SK-N-SH treated with all-trans-retinoic acid at 6 μM for 48 hours (cell line): ENCODE measurements around the gene GPRASP3.

Experiments used
- ARNTL ChIP-seq: fragments of 450-650 bp; formaldehyde crosslinking; IDR thresholded peaks from 2 replicates; pipeline ENCODE4 v1.5.0; 2020; ENCODE audit warnings: low read depth, mild to moderate bottlenecking, moderate library complexity, borderline replicate concordance
- BACH2 ChIP-seq: fragments of 250-450 bp; sonication (Bioruptor Pico); IDR thresholded peaks from 2 replicates; pipeline ENCODE4 v1.9.0; 2021; ENCODE audit warnings: mild to moderate bottlenecking, borderline replicate concordance
- ESRRG ChIP-seq: fragments of 250-450 bp; sonication (Bioruptor Pico); IDR thresholded peaks from 2 replicates; pipeline ENCODE4 v1.6.1; 2021; ENCODE audit warnings: mild to moderate bottlenecking
- PATZ1 ChIP-seq: fragments of 250-450 bp; sonication (Bioruptor Pico); IDR thresholded peaks from 2 replicates; pipeline ENCODE4 v1.8.0; 2020; ENCODE audit warnings: mild to moderate bottlenecking, moderate library complexity, borderline replicate concordance
- PPARA ChIP-seq: fragments of 250-450 bp; sonication (Bioruptor Pico); IDR thresholded peaks from 2 replicates; pipeline ENCODE4 v1.5.0; 2020; ENCODE audit warnings: mild to moderate bottlenecking, borderline replicate concordance
- RARB ChIP-seq: fragments of 250-450 bp; sonication (Bioruptor Pico); IDR thresholded peaks from 2 replicates; pipeline ENCODE4 v1.8.0; 2021; ENCODE audit warnings: mild to moderate bottlenecking, moderate library complexity
- SNAI2 ChIP-seq: fragments of 250-450 bp; sonication (Bioruptor Pico); IDR thresholded peaks from 2 replicates; pipeline ENCODE4 v1.5.0; 2020; ENCODE audit warnings: mild to moderate bottlenecking, moderate library complexity
- TCF4 ChIP-seq: fragments of 250-450 bp; sonication (Bioruptor Pico); IDR thresholded peaks from 2 replicates; pipeline ENCODE4 v1.8.0; 2021; ENCODE audit warnings: mild to moderate bottlenecking, moderate library complexity, borderline replicate concordance
- TOX ChIP-seq: fragments of 250-450 bp; sonication (Bioruptor Pico); IDR thresholded peaks from 2 replicates; pipeline ENCODE4 v1.8.0; 2021; ENCODE audit warnings: mild to moderate bottlenecking, moderate library complexity, borderline replicate concordance
- ZFP30 ChIP-seq: fragments of 450-650 bp; formaldehyde crosslinking; IDR thresholded peaks from 2 replicates; pipeline ENCODE4 v1.5.0; 2022; ENCODE audit warnings: mild to moderate bottlenecking, moderate library complexity
- ZNF565 ChIP-seq: fragments of 450-650 bp; formaldehyde crosslinking; conservative IDR thresholded peaks from 2 replicates; pipeline ENCODE4 v1.5.0; 2020; ENCODE audit warnings: low read depth, mild to moderate bottlenecking, moderate library complexity
- ZNF8 ChIP-seq: fragments of 450-650 bp; formaldehyde crosslinking; IDR thresholded peaks from 2 replicates; pipeline ENCODE4 v1.5.0; 2020; ENCODE audit warnings: mild to moderate bottlenecking, moderate library complexity
- TF ChIP-seq, protein P1 (sequence below): fragments of 250-450 bp; sonication (Bioruptor Pico); IDR thresholded peaks from 2 replicates; pipeline ENCODE4 v1.5.1; 2021; ENCODE audit warnings: mild to moderate bottlenecking, moderate library complexity

GRCh38 chrX:102768987-102769761, 48.6 kb downstream of the GPRASP3 start:
- TF ChIP-seq TOX (CRISPR knock-in tag) (no peak), PATZ1 (CRISPR knock-in tag) (no peak), BACH2 (CRISPR knock-in tag) (no peak), ESRRG (CRISPR knock-in tag) (no peak), ARNTL (CRISPR knock-in tag) (no peak), RARB (CRISPR knock-in tag) (no peak), SNAI2 (no peak), ZNF8 (CRISPR knock-in tag) (no peak), PPARA (no peak), ZFP30 (CRISPR knock-in tag) (no peak), ZNF565 (no peak), TCF4 (CRISPR knock-in tag) (no peak)
- TF ChIP-seq, protein P1, sequence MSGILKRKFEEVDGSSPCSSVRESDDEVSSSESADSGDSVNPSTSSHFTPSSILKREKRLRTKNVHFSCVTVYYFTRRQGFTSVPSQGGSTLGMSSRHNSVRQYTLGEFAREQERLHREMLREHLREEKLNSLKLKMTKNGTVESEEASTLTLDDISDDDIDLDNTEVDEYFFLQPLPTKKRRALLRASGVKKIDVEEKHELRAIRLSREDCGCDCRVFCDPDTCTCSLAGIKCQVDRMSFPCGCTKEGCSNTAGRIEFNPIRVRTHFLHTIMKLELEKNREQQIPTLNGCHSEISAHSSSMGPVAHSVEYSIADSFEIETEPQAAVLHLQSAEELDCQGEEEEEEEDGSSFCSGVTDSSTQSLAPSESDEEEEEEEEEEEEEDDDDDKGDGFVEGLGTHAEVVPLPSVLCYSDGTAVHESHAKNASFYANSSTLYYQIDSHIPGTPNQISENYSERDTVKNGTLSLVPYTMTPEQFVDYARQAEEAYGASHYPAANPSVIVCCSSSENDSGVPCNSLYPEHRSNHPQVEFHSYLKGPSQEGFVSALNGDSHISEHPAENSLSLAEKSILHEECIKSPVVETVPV: no peak
